ENCODE data around the gene TIMM23. TPM values are rescaled to one million over a fixed set of nuclear protein-coding genes. Genes with fewer than 3 reads are reported as not detected.

The TIMM23 gene
- polyA plus RNA-seq, 3 donors = 17.2 to 72.1 (median 71.2) TPM

DNA sequence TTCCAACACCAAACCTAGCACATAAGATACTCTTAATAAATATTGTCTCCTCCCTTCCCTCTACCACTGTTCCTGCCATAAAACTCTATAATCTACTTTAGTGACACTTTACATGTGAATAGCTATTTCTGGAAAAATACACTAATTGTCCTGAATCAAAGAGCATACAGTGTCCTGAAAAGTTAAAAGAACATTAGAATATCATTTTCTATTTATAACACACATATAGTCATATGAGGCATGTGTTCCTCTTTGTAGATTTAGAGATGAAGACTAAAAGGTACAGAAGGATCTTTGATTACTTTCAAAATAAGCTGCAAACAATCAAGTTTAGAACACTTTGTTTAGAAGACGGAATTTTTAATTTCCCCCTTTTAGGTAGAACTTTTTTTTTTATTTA lies 44.5 kb downstream of the TIMM23 start:
- peaks cover 99% of the 10 kb centered on the region for H3K79me2 ChIP-seq (ENCODE audit: insufficient read depth, low read length)
- peaks cover 49 to 55% of the 10 kb centered on the region in 2 donors for H3K36me3 ChIP-seq (replicated peaks in 1 of 2; ENCODE audit: control insufficient read depth in 1 of 2, insufficient read depth in 2 of 2, low read length in 2 of 2)
- intact Hi-C loops (cut with micrococcal nuclease) = no loop called here
- no peak for DNase-seq
- H3K27me3 Mint-ChIP-seq (ENCODE audit: low read depth in 3 of 3) = no peaks in the 10 kb centered on the region
- H4K20me1 ChIP-seq (ENCODE audit: insufficient read depth, low read length) = peaks cover 85% of the 10 kb centered on the region
- H2AFZ ChIP-seq (ENCODE audit: insufficient read depth, low read depth, low read length, poor library complexity, severe bottlenecking) = no peak overlapping the region
- H3K9me3 Mint-ChIP-seq = no peaks in the 10 kb centered on the region
- H3K9me3 ChIP-seq (replicated peaks in 1 of 2; ENCODE audit: control insufficient read depth in 1 of 2, insufficient read depth in 1 of 2, low read length in 2 of 2) = no peaks in the 10 kb centered on the region
- H3K27me3 ChIP-seq (ENCODE audit: control insufficient read depth in 2 of 2, insufficient read depth in 2 of 2, low read length in 2 of 2) = no peaks in the 10 kb centered on the region
- peak overlapping the region in 1 of 2 donors; percentile 9 for H3K4me3 Mint-ChIP-seq
- no CpG with 5 or more reads among the region's 1 CpG for WGBS (ENCODE audit: insufficient coverage)
- no peak overlapping the region for H3K4me3 ChIP-seq (replicated peaks in 1 of 3; ENCODE audit: low read depth in 2 of 3, low read length in 3 of 3)
- peak overlapping the region; percentile 36 to 93 for H3K27ac ChIP-seq (ENCODE audit: low read depth in 1 of 2, low read length in 2 of 2)
- H3K27ac Mint-ChIP-seq = peak overlapping the region; percentile 9 to 96 (median 59)
- no peak overlapping the region for H3K9ac ChIP-seq (ENCODE audit: insufficient read depth, low read length, poor library complexity, severe bottlenecking)
- H3K4me1 Mint-ChIP-seq = peaks cover 54% of the 10 kb centered on the region
- TF ChIP-seq, protein P1, sequence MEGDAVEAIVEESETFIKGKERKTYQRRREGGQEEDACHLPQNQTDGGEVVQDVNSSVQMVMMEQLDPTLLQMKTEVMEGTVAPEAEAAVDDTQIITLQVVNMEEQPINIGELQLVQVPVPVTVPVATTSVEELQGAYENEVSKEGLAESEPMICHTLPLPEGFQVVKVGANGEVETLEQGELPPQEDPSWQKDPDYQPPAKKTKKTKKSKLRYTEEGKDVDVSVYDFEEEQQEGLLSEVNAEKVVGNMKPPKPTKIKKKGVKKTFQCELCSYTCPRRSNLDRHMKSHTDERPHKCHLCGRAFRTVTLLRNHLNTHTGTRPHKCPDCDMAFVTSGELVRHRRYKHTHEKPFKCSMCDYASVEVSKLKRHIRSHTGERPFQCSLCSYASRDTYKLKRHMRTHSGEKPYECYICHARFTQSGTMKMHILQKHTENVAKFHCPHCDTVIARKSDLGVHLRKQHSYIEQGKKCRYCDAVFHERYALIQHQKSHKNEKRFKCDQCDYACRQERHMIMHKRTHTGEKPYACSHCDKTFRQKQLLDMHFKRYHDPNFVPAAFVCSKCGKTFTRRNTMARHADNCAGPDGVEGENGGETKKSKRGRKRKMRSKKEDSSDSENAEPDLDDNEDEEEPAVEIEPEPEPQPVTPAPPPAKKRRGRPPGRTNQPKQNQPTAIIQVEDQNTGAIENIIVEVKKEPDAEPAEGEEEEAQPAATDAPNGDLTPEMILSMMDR (IDR thresholded peaks at IDR 0.05) = no peak
- no peak overlapping the region for H3K4me2 ChIP-seq (replicated peaks; ENCODE audit: extremely low read depth, low read length, poor library complexity, severe bottlenecking)
- peaks cover 55 to 61% of the 10 kb centered on the region in 2 donors for H3K36me3 Mint-ChIP-seq
- H3K4me1 ChIP-seq (ENCODE audit: control insufficient read depth in 1 of 2, insufficient read depth in 2 of 2, low read length in 2 of 2) = peaks cover 45 to 55% of the 10 kb centered on the region in 2 donors

DNA sequence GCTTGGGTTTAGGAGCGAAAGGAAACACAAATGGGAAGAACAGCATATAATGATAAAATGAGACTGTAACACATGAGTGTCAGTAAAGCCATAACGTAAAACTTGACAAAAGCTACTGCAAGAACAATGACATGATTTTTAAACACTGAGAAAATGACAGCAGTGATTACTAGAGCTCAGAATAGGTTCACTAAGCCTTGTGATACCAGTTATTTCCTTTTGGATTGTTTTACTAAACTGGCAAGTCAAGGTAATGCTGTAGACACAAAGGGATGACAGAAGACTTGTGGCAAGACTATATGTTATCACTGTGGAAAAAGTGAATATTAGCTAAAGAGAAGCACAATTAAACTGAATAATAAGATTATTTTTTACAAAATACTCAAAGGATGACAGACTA lies 45.4 kb downstream of the TIMM23 start:
- peak overlapping the region; percentile 85 for H3K4me2 ChIP-seq (replicated peaks; ENCODE audit: extremely low read depth, low read length, poor library complexity, severe bottlenecking)
- no peak overlapping the region for H3K9ac ChIP-seq (ENCODE audit: insufficient read depth, low read length, poor library complexity, severe bottlenecking)

More for the DNA sequence above, 45.4 kb downstream of the TIMM23 start:
- TF ChIP-seq, protein P1 (IDR thresholded peaks at IDR 0.05) = no peak
- Mint-ChIP-seq H3K27me3 (ENCODE audit: low read depth in 3 of 3) (no peaks in the 10 kb centered on the region), H3K4me3 (peak overlapping the region in 1 of 2 donors; percentile 95), H3K4me1 (peaks cover 57% of the 10 kb centered on the region), H3K27ac (peak overlapping the region; percentile 18 to 97 (median 96)), H3K9me3 (peaks cover 0 to 1% (median 0%) of the 10 kb centered on the region in 7 donors), H3K36me3 (peaks cover 52 to 58% of the 10 kb centered on the region in 2 donors)
- WGBS (ENCODE audit: insufficient coverage) = 56% methylated on average over 1 of the region's 2 CpGs
- H3K27ac ChIP-seq (ENCODE audit: low read depth in 1 of 2, low read length in 2 of 2) = peak overlapping the region in 1 of 2 donors; percentile 93
- H3K79me2 ChIP-seq (ENCODE audit: insufficient read depth, low read length) = peaks cover 100% of the 10 kb centered on the region
- peak overlapping the region in 1 of 3 experiments; percentile 91 for H3K4me3 ChIP-seq (replicated peaks in 1 of 3; ENCODE audit: low read depth in 2 of 3, low read length in 3 of 3)
- H4K20me1 ChIP-seq (ENCODE audit: insufficient read depth, low read length) = peaks cover 80% of the 10 kb centered on the region
- intact Hi-C loops (cut with micrococcal nuclease) = no loop called here
- peaks cover 40 to 46% of the 10 kb centered on the region in 2 donors for H3K36me3 ChIP-seq (replicated peaks in 1 of 2; ENCODE audit: control insufficient read depth in 1 of 2, insufficient read depth in 2 of 2, low read length in 2 of 2)
- no peak for DNase-seq
- H3K27me3 ChIP-seq (ENCODE audit: control insufficient read depth in 2 of 2, insufficient read depth in 2 of 2, low read length in 2 of 2) = no peaks in the 10 kb centered on the region
- H3K4me1 ChIP-seq (ENCODE audit: control insufficient read depth in 1 of 2, insufficient read depth in 2 of 2, low read length in 2 of 2) = peaks cover 51 to 63% of the 10 kb centered on the region in 2 donors
- H2AFZ ChIP-seq (ENCODE audit: insufficient read depth, low read depth, low read length, poor library complexity, severe bottlenecking) = no peak overlapping the region
- H3K9me3 ChIP-seq (replicated peaks in 1 of 2; ENCODE audit: control insufficient read depth in 1 of 2, insufficient read depth in 1 of 2, low read length in 2 of 2) = no peaks in the 10 kb centered on the region

All from CD14-positive monocyte (primary cell).